Heart right ventricle (tissue), 16 donors: ENCODE results near the gene ARPIN. TPM values are rescaled to one million over a fixed set of nuclear protein-coding genes. Genes with fewer than 3 reads are reported as not detected.

Experiments
- ATAC-seq, 8 donors: fragments of 200-7000 bp; cut with Tn5 transposase; one replicate each; pipeline ENCODE4 v1.9.1; 2020; ENCODE audit warnings: mild to moderate bottlenecking in 8 of 8, moderate library complexity in 8 of 8, moderate number of reproducible peaks in 1 of 8
- DNase-seq, 2 donors: peaks; one replicate each; pipeline ENCODE4 v3.0.0-alpha.2; 2020
- H3K27ac ChIP-seq, 10 donors: fragments of 200-600 bp; sonication (generic) in 2 of 10; one replicate each; pipeline versions ENCODE4 v1.5.0 to v1.8.0; 2020 to 2022; ENCODE audit warnings: mild to moderate bottlenecking in 3 of 10
- H3K27me3 ChIP-seq, 7 donors: fragments of 200-600 bp; one replicate each; pipeline ENCODE4 v1.8.0; 2021 to 2022; ENCODE audit warnings: mild to moderate bottlenecking in 2 of 7
- H3K36me3 ChIP-seq, 9 donors: fragments of 200-600 bp; sonication (generic) in 1 of 9; one replicate each; pipeline versions ENCODE4 v1.5.0 to v1.8.0; 2020 to 2022; ENCODE audit warnings: mild to moderate bottlenecking in 2 of 9
- H3K4me1 ChIP-seq, 9 donors: fragments of 200-600 bp; sonication (generic) in 1 of 9; one replicate each; pipeline versions ENCODE4 v1.5.0 to v1.8.0; 2020 to 2022; ENCODE audit warnings: mild to moderate bottlenecking in 4 of 9
- H3K4me3 ChIP-seq, 10 donors: fragments of 200-600 bp; sonication (generic) in 2 of 10; one replicate each; pipeline versions ENCODE4 v1.5.0 to v1.8.0; 2020 to 2022; ENCODE audit warnings: mild to moderate bottlenecking in 7 of 10, moderate library complexity in 2 of 10
- H3K9me3 ChIP-seq, 11 donors: fragments of 200-600 bp in 10 of 11; sonication (generic) in 2 of 11; one replicate each; pipeline versions ENCODE4 v1.5.0 to v1.8.0; 2013 to 2022; ENCODE audit warnings: mild to moderate bottlenecking in 2 of 11, control low read depth in 1 of 11, moderate library complexity in 1 of 11
- CTCF ChIP-seq, 9 donors: fragments of 200-600 bp; sonication (generic) in 2 of 9; IDR thresholded peaks; one replicate each; pipeline versions ENCODE4 v1.5.0 to v1.8.0; 2021 to 2022; ENCODE audit warnings: antibody characterized with exemption in 9 of 9, mild to moderate bottlenecking in 5 of 9, moderate library complexity in 1 of 9
- WGBS, 2 donors: extraction: QIAGEN DNeasy Blood & Tissue Kit; methylation state at CpG; one replicate each; pipeline ENCODE4 v1.1.7; 2013; ENCODE audit warnings: inconsistent platforms in 1 of 2; 5-methylcytosine and 5-hydroxymethylcytosine counted together
- intact Hi-C, 10 donors: fragments of 100-400 bp; cut with DNase I; formaldehyde crosslinking; loops; one replicate each; pipeline versions ENCODE4 v1.11.1 to v1.14.2; 2022
- polyA plus RNA-seq, 2 donors: library from polyadenylated mRNA; stranded (reverse); fragments of 200-250 nt; gene quantifications; one replicate each; pipeline ENCODE4 v1.2.3, GENCODE V29; 2013
- total RNA-seq, 10 donors: library from RNA; stranded (reverse); fragmentation: NEBNext Ultra II Directional in 3 of 10; extraction: Animal tissue kit (Norgen Biotek cat#: 25700) in 3 of 10; gene quantifications; one replicate each; pipeline versions ENCODE4 v1.2.1 to v1.2.4, GENCODE V29; 2021 to 2023
- donor health status: Arrhythmogenic right ventricular cardiomyopathy.
- donor health status: ischemic (EF 13 %, LVEDD 7.1; RV severe dilation, severe dysfunction).
- donor health status: healthy with polysubstance abuse.
- donor health status: DM: no; HTN: yes; CAD: no.
- donor health status: DM: no; HTN: no; CAD: no.
- donor health status: ischemic (EF 25% LVEDD 6.9; RV normal size, moderate dysfunction).
- donor health status: ischemic (EF 25% LVEDD 5.7; RV mildly dilated, moderate dysfunction).
- donor health status: healthy.
- donor health status: DM: yes; HTN: yes; CAD: no.
- donor health status: Ischemic cardiomyopathy.
- donor health status: ischemic (EF 35%, LVEDD 5.7; RV mildly dilated, moderate dysfunction).
- donor health status: nonischemic (EF 11% LVEDD 7.7; RV severe dilation, severe dysfunction).
- donor health status: DM: yes; HTN: yes; CAD: no.
- donor health status: PGD.
- donor health status: ischemic (EF 29% LVEDD 5.4; RV normal size, mild dysfunction).
- donor health status: nonischemic (EF 23%, LVEDD 6.1; RV moderate dilation, normal function).

Gene ARPIN
- total and polyA plus RNA-seq, 12 donors = 4.6 to 12.8 (median 11.0) TPM

GRCh38 chr15:89864958-89865739 lies 47.6 kb downstream of the ARPIN start:
- ATAC-seq = no peak
- Histone ChIP-seq H3K27me3 (no peaks in the 10 kb centered on the region), H3K36me3 (peaks cover 0 to 72% (median 11%) of the 10 kb centered on the region in 9 donors), H3K4me3 (no peak overlapping the region), H3K9me3 (no peaks in the 10 kb centered on the region), H3K4me1 (peaks cover 0 to 14% (median 0%) of the 10 kb centered on the region in 9 donors), H3K27ac (no peak overlapping the region)
- WGBS, 2 donors = 76 to 80% methylated on average over 3 of the region's 3 CpGs
- intact Hi-C loops = no loop called here
- DNase-seq = no peak
- TF ChIP-seq CTCF (IDR thresholded peaks at IDR 0.05) = no peak

- Histone ChIP-seq H3K27ac (no peak overlapping the region), H3K4me1 (peaks cover 0 to 8% (median 0%) of the 10 kb centered on the region in 9 donors), H3K27me3 (no peaks in the 10 kb centered on the region), H3K4me3 (no peak overlapping the region), H3K36me3 (peaks cover 0 to 75% (median 16%) of the 10 kb centered on the region in 9 donors), H3K9me3 (no peaks in the 10 kb centered on the region)
- no peak for TF ChIP-seq CTCF (IDR thresholded peaks at IDR 0.05)
- intact Hi-C loops = no loop called here
- DNase-seq (no peak), ATAC-seq (no peak)
Measured at GRCh38 chr15:89863918-89864317, 48.8 kb downstream of the ARPIN start.

GRCh38 chr15:89860891-89861290 lies 51.9 kb downstream of the ARPIN start:
- Histone ChIP-seq H3K4me1 (peaks cover 0 to 8% (median 0%) of the 10 kb centered on the region in 9 donors), H3K36me3 (peaks cover 0 to 92% (median 16%) of the 10 kb centered on the region in 9 donors), H3K4me3 (no peak overlapping the region), H3K9me3 (no peaks in the 10 kb centered on the region), H3K27me3 (no peaks in the 10 kb centered on the region), H3K27ac (no peak overlapping the region)
- intact Hi-C loops = no loop called here
- WGBS, 2 donors = 88 to 90% methylated on average over 2 of the region's 2 CpGs
- DNase-seq = no peak
- no peak for TF ChIP-seq CTCF (IDR thresholded peaks at IDR 0.05)
- ATAC-seq = no peak

GRCh38 chr15:89860431-89860830 lies 52.3 kb downstream of the ARPIN start:
- Histone ChIP-seq H3K36me3 (peaks cover 0 to 88% (median 16%) of the 10 kb centered on the region in 9 donors), H3K4me1 (peaks cover 0 to 8% (median 0%) of the 10 kb centered on the region in 9 donors), H3K9me3 (no peaks in the 10 kb centered on the region), H3K27ac (no peak overlapping the region), H3K27me3 (no peaks in the 10 kb centered on the region), H3K4me3 (no peak overlapping the region)
- intact Hi-C loops = no loop called here
- TF ChIP-seq CTCF (IDR thresholded peaks at IDR 0.05) = no peak
- DNase-seq (no peak), ATAC-seq (no peak)
- WGBS, 2 donors = 80 to 81% methylated on average over 3 of the region's 3 CpGs
